HT-29 (cell line): Measurements from ENCODE around the gene RTN4RL2. TPM values are rescaled to one million over a fixed set of nuclear protein-coding genes. Genes with fewer than 3 reads are reported as not detected.
A peak's percentile ranks its signal among the peaks of the same experiment; 100 is the strongest.

Experiments used
- DNase-seq: peaks from one replicate; pipeline ENCODE4 v3.0.0-alpha.2; 2015; ENCODE audit warnings: low spot score
- total RNA-seq: library from RNA; depleted of rRNA; stranded (reverse); fragments of >200 nt; shearing (Covaris generic); gene quantifications from 2 replicates; pipeline ENCODE4 v1.2.3, GENCODE V29; 2014

The RTN4RL2 gene
- total RNA-seq, 1 experiment from 2014 or later = 0.79 TPM

DNA sequence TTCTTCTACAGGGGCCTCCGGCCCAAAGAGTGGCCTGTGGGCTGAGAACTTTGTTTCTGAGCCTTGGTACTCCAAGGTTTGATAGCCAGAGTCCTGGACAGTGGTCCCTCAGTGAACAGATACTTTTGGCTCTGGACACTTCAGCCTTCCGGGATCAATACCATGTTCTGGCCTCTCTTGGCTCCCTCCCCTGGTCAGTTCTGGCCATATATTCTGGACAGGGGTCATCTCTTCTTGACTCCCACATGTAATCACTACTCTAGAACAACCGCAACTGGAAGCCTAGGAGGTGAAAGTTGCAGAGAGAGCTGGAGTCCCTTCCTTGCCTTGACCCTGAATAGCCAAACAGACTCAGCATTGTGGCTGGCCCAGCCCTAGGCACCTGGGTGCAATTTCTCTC, 2.3 kb downstream of the RTN4RL2 start:
- DNase-seq = no peak

DNA sequence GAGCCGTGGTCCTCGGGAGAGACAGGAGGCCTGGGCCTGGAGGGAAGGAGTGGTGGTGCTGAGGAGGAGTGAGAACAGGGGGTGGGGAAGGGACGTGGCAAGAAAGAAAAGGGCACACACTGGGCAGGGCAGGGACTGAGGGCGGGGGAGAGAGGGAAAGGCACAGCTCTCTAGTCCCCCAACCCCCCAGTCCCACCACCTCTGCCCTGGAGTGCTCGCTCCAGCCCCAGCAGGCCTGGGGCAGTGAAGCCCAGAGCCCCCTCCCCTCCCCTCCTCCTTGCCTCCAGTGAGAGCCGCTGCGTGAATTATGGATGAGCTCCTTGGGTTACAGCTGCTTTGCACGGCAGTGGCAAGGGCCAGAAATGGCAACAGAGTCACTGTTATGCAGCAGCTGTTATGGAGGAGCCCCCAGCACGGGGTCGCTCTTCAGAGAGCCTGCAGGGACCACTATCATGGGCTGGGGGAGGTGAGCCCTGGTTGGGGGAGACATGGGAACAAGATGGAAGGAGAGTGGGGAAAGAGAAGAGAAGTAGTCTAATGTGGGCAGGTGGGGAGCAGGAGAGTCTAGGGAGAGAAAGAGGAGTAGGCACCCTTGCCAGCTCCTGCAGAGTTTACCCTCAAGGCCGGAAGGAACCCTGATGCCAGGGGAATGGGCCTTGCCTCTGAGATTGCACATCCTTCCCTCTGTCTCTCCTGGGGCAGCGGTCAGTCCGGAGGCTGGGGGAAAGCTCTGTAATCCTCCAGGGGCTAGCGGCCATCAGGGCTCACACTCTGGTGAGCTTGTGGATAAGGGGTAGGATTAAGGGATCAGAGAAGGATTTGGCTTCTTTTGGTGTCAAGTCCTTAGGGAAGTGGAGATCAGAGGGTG, 3.6 kb downstream of the RTN4RL2 start:
- no peak for DNase-seq

DNA sequence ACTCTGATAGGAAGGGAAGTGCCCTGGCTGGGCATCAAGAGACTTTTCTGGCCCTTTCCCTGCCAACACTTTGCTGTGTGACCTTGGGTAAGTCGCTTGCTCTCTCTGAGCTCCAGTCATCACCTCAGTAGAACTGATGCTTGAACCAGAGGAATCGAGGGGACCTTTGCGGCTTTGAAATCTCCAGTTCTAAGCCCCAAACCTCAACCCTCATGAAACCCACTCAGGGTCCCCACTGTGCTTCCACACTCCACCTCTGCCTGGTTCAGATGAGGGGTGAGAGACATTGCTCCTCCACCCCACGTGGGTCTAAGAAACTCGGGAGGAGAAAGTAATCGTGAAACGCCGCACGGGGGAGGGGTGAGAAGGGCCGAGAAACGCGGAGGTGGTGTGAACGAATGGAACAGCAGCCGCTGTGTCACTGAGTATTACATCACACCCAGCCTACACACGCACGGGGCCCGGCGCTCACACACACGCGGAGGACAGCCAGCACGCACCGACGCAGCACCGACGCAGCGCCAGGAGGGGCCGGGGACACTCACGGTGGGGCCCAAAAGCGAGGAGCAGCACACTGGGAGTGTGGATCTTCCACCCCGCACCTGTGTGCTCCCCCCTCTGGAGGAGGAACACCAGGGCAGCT, 4.3 kb downstream of the RTN4RL2 start:
- no peak for DNase-seq

DNA sequence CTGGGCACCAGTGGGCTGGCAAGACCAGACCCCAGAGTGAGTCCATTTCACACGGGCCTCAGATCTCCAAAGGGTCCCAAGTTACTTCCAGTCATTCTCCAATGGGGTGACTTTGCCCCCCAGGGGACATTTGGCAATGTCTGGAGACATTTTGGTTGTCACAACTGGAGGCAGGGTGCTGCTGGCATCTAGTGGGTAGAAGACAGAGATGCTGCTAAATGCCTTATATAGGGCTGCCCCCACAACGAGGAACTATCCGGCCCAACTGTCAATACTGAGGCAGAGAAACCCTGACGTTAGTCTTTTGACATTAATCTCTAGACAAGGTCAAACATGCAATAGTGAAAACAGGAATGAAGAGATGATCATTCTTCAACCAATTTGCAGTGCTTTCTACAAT, 6.4 kb downstream of the RTN4RL2 start:
- DNase-seq = no peak

DNA sequence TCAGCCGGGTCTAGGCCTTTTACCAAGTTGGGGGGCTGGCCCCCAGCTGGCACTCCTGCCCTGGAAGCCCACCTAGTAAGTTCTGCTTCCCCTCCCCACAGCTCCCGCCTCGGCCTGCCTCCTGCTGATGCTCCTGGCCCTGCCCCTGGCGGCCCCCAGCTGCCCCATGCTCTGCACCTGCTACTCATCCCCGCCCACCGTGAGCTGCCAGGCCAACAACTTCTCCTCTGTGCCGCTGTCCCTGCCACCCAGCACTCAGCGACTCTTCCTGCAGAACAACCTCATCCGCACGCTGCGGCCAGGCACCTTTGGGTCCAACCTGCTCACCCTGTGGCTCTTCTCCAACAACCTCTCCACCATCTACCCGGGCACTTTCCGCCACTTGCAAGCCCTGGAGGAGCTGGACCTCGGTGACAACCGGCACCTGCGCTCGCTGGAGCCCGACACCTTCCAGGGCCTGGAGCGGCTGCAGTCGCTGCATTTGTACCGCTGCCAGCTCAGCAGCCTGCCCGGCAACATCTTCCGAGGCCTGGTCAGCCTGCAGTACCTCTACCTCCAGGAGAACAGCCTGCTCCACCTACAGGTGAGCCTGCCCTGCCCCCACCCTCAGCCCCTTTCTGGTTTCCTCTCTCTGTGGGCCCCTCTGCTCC, 7.3 kb downstream of the RTN4RL2 start:
- DNase-seq = no peak

DNA sequence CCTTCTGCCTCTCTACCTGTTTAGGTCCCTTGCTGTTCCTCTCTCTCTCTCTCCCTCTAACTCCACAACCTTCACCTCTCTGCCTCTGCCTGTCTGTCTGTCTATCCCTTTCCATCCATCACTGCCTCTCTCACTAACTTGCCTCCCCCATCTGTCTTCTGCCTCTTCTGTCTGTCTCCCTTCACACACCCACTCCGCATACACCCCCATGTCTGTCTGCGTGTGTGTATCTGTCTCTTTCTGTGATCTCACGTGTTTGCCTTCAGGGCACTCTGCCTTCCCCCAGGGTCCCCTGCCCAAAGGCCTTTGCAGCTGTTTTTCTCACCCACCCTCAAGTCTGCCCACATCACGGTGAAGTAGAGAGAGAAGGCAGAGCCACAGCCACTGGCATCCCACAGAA, 7.9 kb downstream of the RTN4RL2 start:
- no peak for DNase-seq

DNA sequence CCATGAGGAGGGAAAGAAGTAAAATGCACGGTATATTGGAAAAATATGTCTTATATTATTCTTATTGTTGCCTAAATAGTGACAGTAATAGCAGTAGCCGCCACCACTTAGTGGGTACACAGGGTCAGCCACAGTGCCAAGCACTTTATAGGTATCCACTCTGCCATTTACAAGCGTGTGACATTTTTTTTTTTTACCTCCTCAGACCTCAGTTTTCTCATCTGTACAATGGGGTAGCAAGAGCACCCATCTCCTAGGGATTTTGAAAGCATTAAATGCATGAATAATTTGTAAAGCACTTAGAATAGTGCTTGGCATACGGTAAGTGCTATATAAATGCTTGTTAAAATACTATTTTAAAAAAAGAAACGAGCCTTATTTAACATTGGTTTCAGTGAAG, 8.9 kb downstream of the RTN4RL2 start:
- DNase-seq = no peak

DNA sequence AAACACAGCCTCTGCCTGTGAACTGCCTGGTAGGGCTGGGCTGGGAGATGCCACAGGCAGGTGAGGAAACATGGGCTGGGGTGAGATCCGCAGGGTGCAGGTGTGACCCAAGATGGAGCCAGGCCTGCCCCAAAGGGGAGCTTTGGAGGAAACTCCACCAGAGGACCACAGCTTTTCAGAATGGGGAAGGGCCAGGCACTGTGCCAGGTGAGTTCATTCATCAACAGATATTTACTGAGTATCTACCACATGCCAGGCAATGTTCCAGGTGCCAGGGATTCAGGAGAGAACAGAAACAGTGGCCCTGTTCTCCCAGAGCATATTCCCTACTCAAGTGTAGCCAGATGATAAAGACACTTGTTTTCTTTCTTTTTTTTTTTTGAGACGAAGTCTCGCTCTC, 11.2 kb downstream of the RTN4RL2 start:
- no peak for DNase-seq

DNA sequence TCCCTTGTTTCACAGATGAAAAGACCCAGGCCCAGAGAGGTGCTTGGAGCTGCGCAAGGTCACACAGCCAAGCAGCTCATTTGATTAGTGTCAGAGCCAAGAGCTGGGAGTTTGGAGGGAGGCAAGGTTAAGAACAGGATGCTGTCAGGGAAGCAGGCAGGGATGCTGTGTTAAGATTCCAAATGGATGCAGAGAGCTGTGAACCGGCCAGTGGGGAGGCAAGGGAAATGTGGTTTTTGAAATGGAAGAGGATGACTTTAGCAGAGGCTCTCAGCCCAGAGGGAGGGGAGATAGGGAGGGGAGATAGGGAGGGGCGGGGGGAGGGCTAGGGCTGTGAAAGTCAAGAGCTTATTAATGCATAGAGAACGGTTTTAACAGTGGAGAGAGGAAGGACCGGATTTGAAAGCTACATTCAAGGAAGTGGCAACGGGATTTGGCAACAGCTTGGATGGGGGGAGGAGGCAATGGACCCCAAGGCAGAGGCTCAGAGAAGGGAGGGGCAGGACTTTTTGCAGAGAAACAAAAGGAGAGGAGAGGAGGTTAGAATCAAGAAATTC, 13.0 kb downstream of the RTN4RL2 start:
- DNase-seq = no peak

DNA sequence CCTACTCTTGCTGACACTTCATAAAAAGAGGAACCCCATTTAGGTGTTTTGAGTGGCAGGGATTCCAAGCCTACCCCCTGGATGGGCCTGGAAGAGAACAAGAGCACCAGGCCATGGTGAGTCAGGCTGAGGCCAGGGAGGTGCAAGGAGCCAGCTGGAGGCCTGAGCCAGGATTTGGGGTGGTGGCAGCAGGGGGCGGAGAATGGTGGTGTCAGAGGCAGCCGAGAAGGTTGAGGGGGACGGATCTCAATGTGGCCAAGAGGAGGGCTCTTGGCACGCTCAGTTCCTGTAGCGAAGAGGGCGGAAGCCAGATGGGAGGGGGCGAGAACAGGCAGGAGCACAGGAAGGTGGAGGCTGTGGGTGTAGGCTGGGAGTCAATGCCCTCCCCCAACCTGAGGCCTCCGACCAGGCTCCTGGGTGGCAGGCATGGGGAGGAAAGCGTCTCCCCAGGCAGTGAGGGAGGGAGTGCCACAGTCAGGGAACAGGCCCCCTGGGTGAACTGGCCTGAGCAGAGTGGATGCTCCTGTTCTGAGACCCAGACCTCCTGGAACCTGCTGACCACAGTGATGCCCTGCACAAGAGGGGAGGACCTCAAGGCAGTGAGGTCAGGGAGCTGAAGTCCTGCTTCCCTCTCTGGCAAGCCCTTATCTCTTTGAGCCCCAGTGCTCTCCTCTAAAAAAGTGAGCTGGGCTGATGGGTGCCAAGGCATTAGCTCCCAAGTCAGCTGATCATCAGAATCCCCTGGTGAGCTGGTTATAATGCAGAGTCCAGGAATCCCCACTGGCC, 13.9 kb downstream of the RTN4RL2 start:
- DNase-seq = no peak

DNA sequence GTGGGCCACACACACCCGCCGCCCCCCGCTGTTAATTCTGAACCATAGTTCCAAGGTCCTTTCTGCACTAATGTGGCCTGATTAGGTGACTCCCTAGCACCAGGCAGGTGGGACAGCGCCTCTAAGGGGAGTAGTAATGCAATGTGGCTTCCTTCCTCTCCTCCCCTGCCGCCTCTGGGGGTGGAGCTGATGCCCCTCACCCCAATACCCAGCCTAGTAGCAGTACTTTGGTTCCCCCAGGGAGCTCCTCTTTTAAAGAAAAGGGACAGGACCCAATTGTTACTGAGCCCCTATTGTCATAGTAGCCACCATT, 14.4 kb downstream of the RTN4RL2 start:
- no peak for DNase-seq

DNA sequence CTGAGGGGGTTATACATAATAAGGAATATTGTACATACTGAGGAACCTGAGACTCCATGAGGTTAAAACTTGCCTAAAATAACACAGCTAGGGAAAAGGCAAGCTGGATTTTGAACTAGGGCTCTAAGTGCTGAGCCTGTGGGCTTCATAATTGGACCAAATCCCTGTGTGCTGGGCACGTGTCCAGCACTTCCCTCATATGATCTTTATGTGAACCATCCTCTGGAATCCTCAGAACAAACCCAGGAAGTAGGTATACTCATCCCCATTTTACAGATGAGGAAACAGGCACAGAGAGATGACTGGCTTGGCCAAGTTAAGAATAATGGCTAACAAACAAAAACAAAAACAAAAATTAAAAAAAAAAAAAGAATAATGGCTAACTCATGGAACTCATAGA, 14.9 kb downstream of the RTN4RL2 start:
- no peak for DNase-seq

DNA sequence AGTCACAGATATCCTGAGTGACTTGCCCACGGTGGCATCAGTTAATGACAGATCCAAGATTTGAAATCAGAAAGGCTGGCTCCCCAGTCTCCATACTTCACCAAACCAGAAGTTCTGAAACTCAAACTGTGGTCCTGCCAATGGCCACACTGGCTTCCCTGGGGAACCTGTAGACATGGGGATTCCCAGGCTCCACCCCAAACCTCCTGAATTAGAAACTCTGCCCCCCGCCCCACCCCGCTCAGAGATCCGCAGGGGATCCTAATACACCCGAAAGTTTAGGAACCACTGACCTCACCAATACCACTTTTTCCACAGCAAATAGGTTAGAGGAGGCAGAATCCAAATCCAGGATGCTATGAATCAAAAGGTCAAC, 15.3 kb downstream of the RTN4RL2 start:
- no peak for DNase-seq

DNA sequence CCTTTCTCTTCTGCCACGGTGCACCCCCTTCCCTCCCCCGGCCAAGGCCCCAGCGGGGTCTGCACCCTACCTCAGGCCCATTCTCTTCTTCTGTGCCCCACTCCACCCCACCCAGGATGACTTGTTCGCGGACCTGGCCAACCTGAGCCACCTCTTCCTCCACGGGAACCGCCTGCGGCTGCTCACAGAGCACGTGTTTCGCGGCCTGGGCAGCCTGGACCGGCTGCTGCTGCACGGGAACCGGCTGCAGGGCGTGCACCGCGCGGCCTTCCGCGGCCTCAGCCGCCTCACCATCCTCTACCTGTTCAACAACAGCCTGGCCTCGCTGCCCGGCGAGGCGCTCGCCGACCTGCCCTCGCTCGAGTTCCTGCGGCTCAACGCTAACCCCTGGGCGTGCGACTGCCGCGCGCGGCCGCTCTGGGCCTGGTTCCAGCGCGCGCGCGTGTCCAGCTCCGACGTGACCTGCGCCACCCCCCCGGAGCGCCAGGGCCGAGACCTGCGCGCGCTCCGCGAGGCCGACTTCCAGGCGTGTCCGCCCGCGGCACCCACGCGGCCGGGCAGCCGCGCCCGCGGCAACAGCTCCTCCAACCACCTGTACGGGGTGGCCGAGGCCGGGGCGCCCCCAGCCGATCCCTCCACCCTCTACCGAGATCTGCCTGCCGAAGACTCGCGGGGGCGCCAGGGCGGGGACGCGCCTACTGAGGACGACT, 15.9 kb downstream of the RTN4RL2 start:
- peak; percentile 39 for DNase-seq

DNA sequence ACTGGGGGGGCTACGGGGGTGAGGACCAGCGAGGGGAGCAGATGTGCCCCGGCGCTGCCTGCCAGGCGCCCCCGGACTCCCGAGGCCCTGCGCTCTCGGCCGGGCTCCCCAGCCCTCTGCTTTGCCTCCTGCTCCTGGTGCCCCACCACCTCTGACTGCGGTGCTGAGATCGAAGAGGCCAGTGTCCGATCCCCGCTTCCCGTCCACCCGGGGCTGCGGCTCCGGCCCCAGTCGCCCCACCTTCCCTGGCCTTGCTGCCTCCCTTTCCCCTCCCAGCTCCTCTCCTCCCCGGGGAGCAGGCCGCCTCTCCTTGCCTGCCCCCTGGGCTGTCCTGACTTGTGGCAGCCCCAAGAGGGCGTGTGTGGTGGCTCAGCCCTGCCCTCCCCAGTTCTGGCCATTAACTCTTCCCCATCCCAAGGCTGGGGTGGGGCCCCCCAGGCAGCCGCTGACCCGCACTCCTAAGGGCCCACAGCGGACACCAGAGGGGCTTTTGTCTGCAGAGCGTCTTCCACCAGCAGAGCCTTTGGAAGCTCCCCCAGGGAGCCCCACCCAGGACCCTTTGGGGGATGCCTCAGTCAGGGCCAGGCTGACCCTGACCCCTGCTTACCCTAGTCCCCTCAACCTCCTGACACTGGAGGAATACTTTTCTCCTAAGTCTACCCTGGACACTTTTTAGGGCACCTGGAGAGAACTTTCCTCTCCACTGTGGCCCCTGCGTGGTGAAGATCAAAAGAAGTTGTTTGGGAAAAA, 16.6 kb downstream of the RTN4RL2 start:
- DNase-seq = peak; percentile 55

DNA sequence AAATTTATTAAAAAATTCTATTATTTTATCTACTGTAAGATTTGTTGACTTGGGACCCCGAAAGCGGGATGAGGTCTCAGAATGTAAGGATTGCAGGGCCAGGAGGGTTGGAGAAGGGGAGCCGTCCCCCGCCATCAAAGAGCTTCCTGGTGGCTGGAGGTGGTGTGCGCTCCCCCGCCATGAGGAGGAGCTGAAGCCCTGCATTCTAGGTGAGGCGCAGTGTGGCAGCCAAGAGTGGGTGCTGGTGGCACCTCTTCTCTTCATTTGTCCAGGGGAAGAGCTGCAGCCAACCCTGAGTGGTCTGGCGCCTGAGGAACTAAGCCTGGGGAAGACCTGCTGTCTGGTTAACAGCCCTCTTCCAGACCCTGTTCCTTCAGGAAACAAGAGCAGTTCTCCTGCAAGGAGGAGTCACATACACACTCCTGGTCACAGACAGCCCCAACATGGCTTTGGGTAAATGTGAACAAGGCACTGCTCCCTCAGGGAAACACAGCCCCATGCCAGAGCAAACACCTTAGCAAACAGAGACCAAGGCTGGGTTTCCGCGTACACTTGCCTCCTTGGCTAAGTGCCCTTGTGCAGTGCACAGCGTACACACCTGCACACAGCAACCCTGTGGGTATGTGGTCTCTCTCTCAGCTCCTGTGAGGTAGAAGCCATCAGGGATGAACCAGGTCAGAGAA, 17.3 kb downstream of the RTN4RL2 start:
- peak; percentile 27 for DNase-seq

DNA sequence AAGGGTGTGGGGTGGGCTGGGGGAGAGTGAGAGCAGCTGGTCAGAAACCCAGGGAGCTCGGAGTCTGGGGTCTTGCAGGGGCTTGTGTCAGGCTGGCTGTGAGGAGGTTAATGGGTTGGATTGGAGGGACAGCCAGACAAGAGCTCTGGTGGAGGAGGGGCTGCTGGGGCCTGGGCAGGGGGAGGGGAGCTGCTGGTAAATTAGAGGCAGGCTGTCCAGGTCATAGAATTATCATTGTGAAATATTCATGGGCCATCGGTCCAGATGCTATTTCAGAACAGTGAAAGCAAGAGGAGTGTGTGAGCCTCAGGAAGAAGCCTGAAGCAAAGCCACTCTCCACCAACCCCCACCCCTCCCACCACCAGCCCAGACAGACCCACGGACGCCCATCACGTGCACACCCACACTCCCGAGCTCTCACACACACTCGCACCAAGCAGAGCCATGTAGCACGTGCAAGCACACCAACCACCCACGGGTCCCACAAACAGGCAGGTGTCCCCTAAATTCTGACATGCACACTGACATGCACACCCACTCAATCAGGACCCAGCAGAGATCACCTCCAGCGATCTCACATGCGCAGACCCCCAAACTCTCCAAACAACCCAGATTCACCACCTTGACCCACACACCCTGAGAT, 18.8 kb downstream of the RTN4RL2 start:
- no peak for DNase-seq

DNA sequence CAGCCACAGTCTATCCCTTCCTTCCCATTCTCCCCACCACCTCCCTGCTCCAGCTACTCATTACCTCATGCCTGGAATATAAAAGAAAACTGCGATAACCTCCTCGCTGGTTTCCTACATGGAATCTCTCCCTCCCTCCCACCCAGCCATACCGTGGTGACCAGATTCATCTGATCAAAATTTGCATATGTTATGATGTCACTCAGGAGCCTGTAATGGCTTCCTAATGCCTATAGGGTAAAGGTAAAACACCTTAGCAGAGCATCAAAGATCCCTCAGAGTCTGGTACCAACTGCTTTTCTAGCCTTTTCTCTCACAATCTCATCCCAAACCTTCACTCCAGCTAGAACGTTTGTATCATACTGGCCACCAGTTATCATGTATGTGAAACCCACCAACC, 19.6 kb downstream of the RTN4RL2 start:
- no peak for DNase-seq

DNA sequence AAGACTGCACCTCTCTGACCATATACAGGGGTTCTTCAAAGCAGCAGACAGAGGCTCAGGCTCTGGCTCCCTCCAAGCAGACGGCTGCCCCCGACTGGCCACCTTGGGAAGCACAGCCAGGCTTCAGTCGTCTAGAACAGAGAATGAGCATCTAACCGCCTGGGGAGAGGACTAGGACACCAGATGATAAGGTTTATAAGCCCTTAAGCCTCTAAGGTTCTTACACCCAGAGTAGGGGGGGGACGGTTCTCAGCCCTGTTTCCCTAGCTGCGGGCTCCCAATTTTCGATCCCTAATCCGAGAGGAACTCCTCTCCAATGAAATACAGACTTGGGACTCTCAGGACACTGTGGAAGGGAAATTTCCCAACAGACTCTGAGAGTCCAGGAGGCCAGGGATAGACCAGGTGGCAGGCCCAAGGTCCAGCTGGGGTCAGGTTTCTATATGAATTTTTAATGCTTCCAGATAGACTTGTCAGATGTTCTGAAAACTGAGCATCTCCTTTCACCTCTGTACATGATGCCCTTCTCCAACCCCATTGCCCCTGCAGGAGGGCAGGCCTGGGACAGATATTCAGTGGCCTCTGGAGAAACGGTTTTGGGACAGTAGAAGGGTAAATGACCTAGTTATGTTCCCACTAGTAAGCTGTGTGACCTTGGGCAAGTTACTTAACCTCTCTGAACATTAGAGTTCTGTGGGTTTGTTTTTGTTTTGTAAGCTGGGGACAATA, 20.2 kb downstream of the RTN4RL2 start:
- DNase-seq = peak; percentile 76
